Activated T-cell treated with anti-CD3 and anti-CD28 coated beads, Interleukin-2, amount 50 U/mL, for 4 hours (primary cell): Measurements from ENCODE around the gene CNN1. TPM values are rescaled to one million over a fixed set of nuclear protein-coding genes. Genes with fewer than 3 reads are reported as not detected.

Experiments
- ATAC-seq, 2 donors: fragments of 200-7000 bp; cut with Tn5 transposase; one replicate each; pipeline ENCODE4 v1.10.0; 2021
- DNase-seq: peaks from one replicate; pipeline ENCODE4 v3.0.0-alpha.2; 2020
- H3K27me3 Mint-ChIP-seq: one replicate; pipeline ENCODE4 v1.8.0; 2021; ENCODE audit warnings: low read depth, mixed read lengths
- H3K36me3 Mint-ChIP-seq: one replicate; pipeline ENCODE4 v1.8.0; 2022; ENCODE audit warnings: mixed read lengths; ENCODE audit not compliant: insufficient read depth
- H3K4me1 Mint-ChIP-seq: one replicate; pipeline ENCODE4 v1.8.0; 2021; ENCODE audit warnings: low read depth, mixed read lengths
- H3K4me3 Mint-ChIP-seq: one replicate; pipeline ENCODE4 v1.8.0; 2021; ENCODE audit warnings: mild to moderate bottlenecking, moderate library complexity, mixed read lengths
- H3K9me3 Mint-ChIP-seq: one replicate; pipeline ENCODE4 v1.8.0; 2021; ENCODE audit warnings: mixed read lengths
- total RNA-seq, 3 donors: library from RNA; stranded (reverse); gene quantifications; one replicate each; pipeline ENCODE4 v1.2.1, GENCODE V29; 2021

CNN1 gene
- total RNA-seq: under 1 TPM in 1 of 3 donors, not detected in 2; 0.25 TPM

GRCh38 chr19:11538232-11539036 lies at the start of gene CNN1:
CNN1 (plus strand) TSS chr19:11538851; CDS start chr19:11538928, 77 bp downstream.
- Mint-ChIP-seq H3K36me3 (no peaks in the 10 kb centered on the region), H3K4me1 (peaks cover 8% of the 10 kb centered on the region), H3K9me3 (no peaks in the 10 kb centered on the region), H3K27me3 (peaks cover 25% of the 10 kb centered on the region), H3K4me3 (no peak within 1 kb of the TSS)
- ATAC-seq (no peak), DNase-seq (no peak)

GRCh38 chr19:11489378-11489777 lies 49.3 kb upstream of the CNN1 start:
- H3K9me3 Mint-ChIP-seq: no peaks in the 10 kb centered on the region
- H3K4me3 Mint-ChIP-seq: no peak overlapping the region

GRCh38 chr19:11494634-11495285 lies 43.9 kb upstream of the CNN1 start:
- H3K27me3 Mint-ChIP-seq: no peaks in the 10 kb centered on the region
- no peak for ATAC-seq
- no peak for DNase-seq
- H3K36me3 Mint-ChIP-seq: peaks cover 13% of the 10 kb centered on the region
- H3K4me1 Mint-ChIP-seq: no peaks in the 10 kb centered on the region
- H3K4me3 Mint-ChIP-seq: no peak overlapping the region
- H3K9me3 Mint-ChIP-seq: no peaks in the 10 kb centered on the region

More at GRCh38 chr19:11489378-11489777, 49.3 kb upstream of the CNN1 start:
- ATAC-seq (no peak), DNase-seq (no peak)
- Mint-ChIP-seq H3K27me3 (no peaks in the 10 kb centered on the region), H3K36me3 (peaks cover 8% of the 10 kb centered on the region), H3K4me1 (no peaks in the 10 kb centered on the region)

GRCh38 chr19:11495481-11495880 lies 43.2 kb upstream of the CNN1 start:
- H3K36me3 Mint-ChIP-seq: peaks cover 15% of the 10 kb centered on the region
- DNase-seq (no peak), ATAC-seq (no peak)
- H3K27me3 Mint-ChIP-seq: no peaks in the 10 kb centered on the region
- H3K4me3 Mint-ChIP-seq: no peak overlapping the region
- H3K4me1 Mint-ChIP-seq: no peaks in the 10 kb centered on the region
- no peaks in the 10 kb centered on the region for H3K9me3 Mint-ChIP-seq

GRCh38 chr19:11495885-11496284 lies 42.8 kb upstream of the CNN1 start:
- no peaks in the 10 kb centered on the region for H3K9me3 Mint-ChIP-seq
- DNase-seq: no peak
- no peaks in the 10 kb centered on the region for H3K27me3 Mint-ChIP-seq
- no peak for ATAC-seq
- no peaks in the 10 kb centered on the region for H3K4me1 Mint-ChIP-seq
- H3K4me3 Mint-ChIP-seq: no peak overlapping the region
- H3K36me3 Mint-ChIP-seq: peaks cover 13% of the 10 kb centered on the region

- ATAC-seq (peak; percentile 76 to 81), DNase-seq (peak; percentile 61)
- no peaks in the 10 kb centered on the region for H3K27me3 Mint-ChIP-seq
- peaks cover 11% of the 10 kb centered on the region for H3K36me3 Mint-ChIP-seq
- no peaks in the 10 kb centered on the region for H3K9me3 Mint-ChIP-seq
- no peaks in the 10 kb centered on the region for H3K4me1 Mint-ChIP-seq
- no peak overlapping the region for H3K4me3 Mint-ChIP-seq
Observed at GRCh38 chr19:11496391-11497163, 42.1 kb upstream of the CNN1 start.

- Mint-ChIP-seq H3K4me1 (no peaks in the 10 kb centered on the region), H3K36me3 (peaks cover 11% of the 10 kb centered on the region), H3K9me3 (no peaks in the 10 kb centered on the region), H3K4me3 (no peak overlapping the region), H3K27me3 (no peaks in the 10 kb centered on the region)
- DNase-seq (no peak), ATAC-seq (no peak)
Observed at GRCh38 chr19:11499220-11499726, 39.4 kb upstream of the CNN1 start.

- Mint-ChIP-seq H3K36me3 (peaks cover 11% of the 10 kb centered on the region), H3K9me3 (no peaks in the 10 kb centered on the region)
- no peak for ATAC-seq
Observed at GRCh38 chr19:11499890-11500420, 38.7 kb upstream of the CNN1 start.

GRCh38 chr19:11504502-11505031 lies 34.1 kb upstream of the CNN1 start:
- Mint-ChIP-seq H3K9me3 (no peaks in the 10 kb centered on the region), H3K27me3 (no peaks in the 10 kb centered on the region), H3K4me3 (peak overlapping the region; percentile 82), H3K36me3 (peaks cover 5% of the 10 kb centered on the region), H3K4me1 (peaks cover 10% of the 10 kb centered on the region)
- no peak for ATAC-seq
- DNase-seq: no peak

More at GRCh38 chr19:11499890-11500420, 38.7 kb upstream of the CNN1 start:
- Mint-ChIP-seq H3K4me1 (peaks cover 5% of the 10 kb centered on the region), H3K4me3 (no peak overlapping the region), H3K27me3 (no peaks in the 10 kb centered on the region)
- DNase-seq: no peak

- no peaks in the 10 kb centered on the region for H3K9me3 Mint-ChIP-seq
- peaks cover 2% of the 10 kb centered on the region for H3K36me3 Mint-ChIP-seq
- DNase-seq (peak; percentile 95), ATAC-seq (peak; percentile 96)
- peak overlapping the region; percentile 82 for H3K4me3 Mint-ChIP-seq
- no peaks in the 10 kb centered on the region for H3K27me3 Mint-ChIP-seq
- H3K4me1 Mint-ChIP-seq: peaks cover 10% of the 10 kb centered on the region
Observed at GRCh38 chr19:11505032-11505503, 33.6 kb upstream of the CNN1 start.

GRCh38 chr19:11505504-11506100 lies 33.0 kb upstream of the CNN1 start, which contains the start of gene ZNF653:
ZNF653 (minus strand) TSS chr19:11505839; CDS start chr19:11505786, 53 bp downstream.
- Mint-ChIP-seq H3K27me3 (no peaks in the 10 kb centered on the region), H3K4me3 (peak within 1 kb of the TSS; percentile 82), H3K9me3 (no peaks in the 10 kb centered on the region), H3K4me1 (peaks cover 10% of the 10 kb centered on the region), H3K36me3 (peaks cover 7% of the 10 kb centered on the region)
- DNase-seq: peak; percentile 96
- ATAC-seq: peak; percentile 68 to 70

GRCh38 chr19:11506101-11506555 lies 32.5 kb upstream of the CNN1 start:
- H3K9me3 Mint-ChIP-seq: no peaks in the 10 kb centered on the region
- ATAC-seq: peak; percentile 10 to 24
- H3K27me3 Mint-ChIP-seq: no peaks in the 10 kb centered on the region
- DNase-seq: no peak
- peaks cover 10% of the 10 kb centered on the region for H3K4me1 Mint-ChIP-seq
- peak overlapping the region; percentile 82 for H3K4me3 Mint-ChIP-seq
- peaks cover 7% of the 10 kb centered on the region for H3K36me3 Mint-ChIP-seq

GRCh38 chr19:11506967-11507366 lies 31.7 kb upstream of the CNN1 start:
- Mint-ChIP-seq H3K27me3 (no peaks in the 10 kb centered on the region), H3K4me1 (peaks cover 10% of the 10 kb centered on the region), H3K4me3 (peak overlapping the region; percentile 82), H3K36me3 (peaks cover 11% of the 10 kb centered on the region), H3K9me3 (no peaks in the 10 kb centered on the region)
- DNase-seq (no peak), ATAC-seq (no peak)
